ENCODE results near the gene FGD2.

GRCh38 chr6:37011656-37012378 lies 6.4 kb downstream of the FGD2 start:
- TF ChIP-seq, protein P1, sequence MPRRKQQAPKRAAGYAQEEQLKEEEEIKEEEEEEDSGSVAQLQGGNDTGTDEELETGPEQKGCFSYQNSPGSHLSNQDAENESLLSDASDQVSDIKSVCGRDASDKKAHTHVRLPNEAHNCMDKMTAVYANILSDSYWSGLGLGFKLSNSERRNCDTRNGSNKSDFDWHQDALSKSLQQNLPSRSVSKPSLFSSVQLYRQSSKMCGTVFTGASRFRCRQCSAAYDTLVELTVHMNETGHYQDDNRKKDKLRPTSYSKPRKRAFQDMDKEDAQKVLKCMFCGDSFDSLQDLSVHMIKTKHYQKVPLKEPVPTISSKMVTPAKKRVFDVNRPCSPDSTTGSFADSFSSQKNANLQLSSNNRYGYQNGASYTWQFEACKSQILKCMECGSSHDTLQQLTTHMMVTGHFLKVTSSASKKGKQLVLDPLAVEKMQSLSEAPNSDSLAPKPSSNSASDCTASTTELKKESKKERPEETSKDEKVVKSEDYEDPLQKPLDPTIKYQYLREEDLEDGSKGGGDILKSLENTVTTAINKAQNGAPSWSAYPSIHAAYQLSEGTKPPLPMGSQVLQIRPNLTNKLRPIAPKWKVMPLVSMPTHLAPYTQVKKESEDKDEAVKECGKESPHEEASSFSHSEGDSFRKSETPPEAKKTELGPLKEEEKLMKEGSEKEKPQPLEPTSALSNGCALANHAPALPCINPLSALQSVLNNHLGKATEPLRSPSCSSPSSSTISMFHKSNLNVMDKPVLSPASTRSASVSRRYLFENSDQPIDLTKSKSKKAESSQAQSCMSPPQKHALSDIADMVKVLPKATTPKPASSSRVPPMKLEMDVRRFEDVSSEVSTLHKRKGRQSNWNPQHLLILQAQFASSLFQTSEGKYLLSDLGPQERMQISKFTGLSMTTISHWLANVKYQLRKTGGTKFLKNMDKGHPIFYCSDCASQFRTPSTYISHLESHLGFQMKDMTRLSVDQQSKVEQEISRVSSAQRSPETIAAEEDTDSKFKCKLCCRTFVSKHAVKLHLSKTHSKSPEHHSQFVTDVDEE (CRISPR knock-in tag; IDR thresholded peaks at IDR 0.05), result no peak
- TF ChIP-seq BACH2 (CRISPR knock-in tag; IDR thresholded peaks at IDR 0.05; ENCODE audit: borderline replicate concordance), result no peak
- no peak for TF ChIP-seq TOX (CRISPR knock-in tag; IDR thresholded peaks at IDR 0.05; ENCODE audit: borderline replicate concordance)
- no peak for TF ChIP-seq ESRRG (CRISPR knock-in tag; IDR thresholded peaks at IDR 0.05)
- TF ChIP-seq, protein P2, sequence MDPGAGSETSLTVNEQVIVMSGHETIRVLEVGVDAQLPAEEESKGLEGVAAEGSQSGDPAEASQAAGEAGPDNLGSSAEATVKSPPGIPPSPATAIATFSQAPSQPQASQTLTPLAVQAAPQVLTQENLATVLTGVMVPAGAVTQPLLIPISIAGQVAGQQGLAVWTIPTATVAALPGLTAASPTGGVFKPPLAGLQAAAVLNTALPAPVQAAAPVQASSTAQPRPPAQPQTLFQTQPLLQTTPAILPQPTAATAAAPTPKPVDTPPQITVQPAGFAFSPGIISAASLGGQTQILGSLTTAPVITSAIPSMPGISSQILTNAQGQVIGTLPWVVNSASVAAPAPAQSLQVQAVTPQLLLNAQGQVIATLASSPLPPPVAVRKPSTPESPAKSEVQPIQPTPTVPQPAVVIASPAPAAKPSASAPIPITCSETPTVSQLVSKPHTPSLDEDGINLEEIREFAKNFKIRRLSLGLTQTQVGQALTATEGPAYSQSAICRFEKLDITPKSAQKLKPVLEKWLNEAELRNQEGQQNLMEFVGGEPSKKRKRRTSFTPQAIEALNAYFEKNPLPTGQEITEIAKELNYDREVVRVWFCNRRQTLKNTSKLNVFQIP (CRISPR knock-in tag; IDR thresholded peaks at IDR 0.05; ENCODE audit: borderline replicate concordance, low read depth), result no peak
- TF ChIP-seq ZFP3 (CRISPR knock-in tag; IDR thresholded peaks at IDR 0.05), result no peak
- TF ChIP-seq ZNF70 (CRISPR knock-in tag; IDR thresholded peaks at IDR 0.05), result no peak
- TF ChIP-seq, protein P3, sequence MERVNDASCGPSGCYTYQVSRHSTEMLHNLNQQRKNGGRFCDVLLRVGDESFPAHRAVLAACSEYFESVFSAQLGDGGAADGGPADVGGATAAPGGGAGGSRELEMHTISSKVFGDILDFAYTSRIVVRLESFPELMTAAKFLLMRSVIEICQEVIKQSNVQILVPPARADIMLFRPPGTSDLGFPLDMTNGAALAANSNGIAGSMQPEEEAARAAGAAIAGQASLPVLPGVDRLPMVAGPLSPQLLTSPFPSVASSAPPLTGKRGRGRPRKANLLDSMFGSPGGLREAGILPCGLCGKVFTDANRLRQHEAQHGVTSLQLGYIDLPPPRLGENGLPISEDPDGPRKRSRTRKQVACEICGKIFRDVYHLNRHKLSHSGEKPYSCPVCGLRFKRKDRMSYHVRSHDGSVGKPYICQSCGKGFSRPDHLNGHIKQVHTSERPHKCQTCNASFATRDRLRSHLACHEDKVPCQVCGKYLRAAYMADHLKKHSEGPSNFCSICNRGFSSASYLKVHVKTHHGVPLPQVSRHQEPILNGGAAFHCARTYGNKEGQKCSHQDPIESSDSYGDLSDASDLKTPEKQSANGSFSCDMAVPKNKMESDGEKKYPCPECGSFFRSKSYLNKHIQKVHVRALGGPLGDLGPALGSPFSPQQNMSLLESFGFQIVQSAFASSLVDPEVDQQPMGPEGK (CRISPR knock-in tag; IDR thresholded peaks at IDR 0.05; ENCODE audit: borderline replicate concordance), result no peak
- TF ChIP-seq ZFP30 (CRISPR knock-in tag; IDR thresholded peaks at IDR 0.05), result no peak
- TF ChIP-seq RARB (CRISPR knock-in tag; IDR thresholded peaks at IDR 0.05), result no peak
